Activated CD4-positive, alpha-beta memory T cell treated with anti-CD3 and anti-CD28 coated beads for 36 hours (primary cell): ENCODE measurements around the gene NBPF4. TPM values are rescaled to one million over a fixed set of nuclear protein-coding genes. Genes with fewer than 3 reads are reported as not detected.
"Not testable (repeated sequence)": the region's sequence is repeated elsewhere in the genome, so short reads cannot be mapped to it uniquely, and the experiment has no call there.

ENCODE experiments used
- CTCF ChIA-PET: fragments of 350-600 bp; sonication (Branson Sonifier 250); formaldehyde crosslinking; loops from one replicate; lab custom pipeline; 2021; ENCODE audit warnings: antibody characterized with exemption, inconsistent platforms; lab: Charles Lee
- POLR2A ChIA-PET: fragments of 350-600 bp; sonication (Branson Sonifier 250); formaldehyde crosslinking; loops from one replicate; lab custom pipeline; 2021; ENCODE audit warnings: antibody characterized with exemption; lab: Charles Lee
- DNase-seq: peaks from one replicate; pipeline ENCODE4 v3.0.0-alpha.2; 2020
- H3K27ac Mint-ChIP-seq: one replicate; pipeline ENCODE4 v1.8.0; 2021; ENCODE audit warnings: mixed read lengths
- H3K27me3 Mint-ChIP-seq: one replicate; pipeline ENCODE4 v1.8.0; 2021; ENCODE audit warnings: mixed read lengths
- H3K36me3 Mint-ChIP-seq: one replicate; pipeline ENCODE4 v1.8.0; 2021; ENCODE audit warnings: mixed read lengths
- H3K4me1 Mint-ChIP-seq: one replicate; pipeline ENCODE4 v1.8.0; 2021; ENCODE audit warnings: low read depth, mixed read lengths
- H3K4me3 Mint-ChIP-seq: one replicate; pipeline ENCODE4 v1.8.0; 2021; ENCODE audit warnings: mild to moderate bottlenecking, mixed read lengths
- H3K9me3 Mint-ChIP-seq: one replicate; pipeline ENCODE4 v1.8.0; 2021; ENCODE audit warnings: mixed read lengths
- intact Hi-C: fragments of 100-400 bp; cut with micrococcal nuclease; formaldehyde crosslinking; loops from one replicate; pipeline ENCODE4 v1.15.1; 2023
- total RNA-seq, 2 experiments: library from RNA; stranded (reverse); gene quantifications; one replicate each; pipeline ENCODE4 v1.2.3, GENCODE V29; 2021

The NBPF4 gene
- total RNA-seq, 2 experiments from 2014 or later = not detected

- CTCF ChIA-PET, H3K27ac Mint-ChIP-seq, POLR2A ChIA-PET, DNase-seq, intact Hi-C loops, H3K9me3 Mint-ChIP-seq, H3K4me3 Mint-ChIP-seq, H3K27me3 Mint-ChIP-seq, H3K36me3 Mint-ChIP-seq, H3K4me1 Mint-ChIP-seq: not testable (repeated sequence)
Measured at GRCh38 chr1:108227772-108228171, 16.1 kb downstream of the NBPF4 start.

- H3K27me3 Mint-ChIP-seq, H3K36me3 Mint-ChIP-seq, CTCF ChIA-PET, H3K4me1 Mint-ChIP-seq, DNase-seq, H3K27ac Mint-ChIP-seq, H3K4me3 Mint-ChIP-seq, H3K9me3 Mint-ChIP-seq, intact Hi-C loops, POLR2A ChIA-PET: not testable (repeated sequence)
Measured at GRCh38 chr1:108226855-108227254, 17.0 kb downstream of the NBPF4 start.

GRCh38 chr1:108223226-108223625 is 20.6 kb downstream of the NBPF4 start:
- H3K36me3 Mint-ChIP-seq, H3K4me3 Mint-ChIP-seq, POLR2A ChIA-PET, CTCF ChIA-PET, H3K27me3 Mint-ChIP-seq, DNase-seq, H3K9me3 Mint-ChIP-seq, intact Hi-C loops, H3K4me1 Mint-ChIP-seq, H3K27ac Mint-ChIP-seq: not testable (repeated sequence)

GRCh38 chr1:108217515-108218174 is 26.2 kb downstream of the NBPF4 start:
- CTCF ChIA-PET, H3K36me3 Mint-ChIP-seq, H3K27me3 Mint-ChIP-seq, intact Hi-C loops, H3K27ac Mint-ChIP-seq, H3K4me3 Mint-ChIP-seq, DNase-seq, POLR2A ChIA-PET, H3K4me1 Mint-ChIP-seq, H3K9me3 Mint-ChIP-seq: not testable (repeated sequence)

GRCh38 chr1:108217007-108217406 is 26.9 kb downstream of the NBPF4 start:
- POLR2A ChIA-PET, H3K9me3 Mint-ChIP-seq: not testable (repeated sequence)

GRCh38 chr1:108216028-108216890 is 27.6 kb downstream of the NBPF4 start:
- H3K27me3 Mint-ChIP-seq, H3K9me3 Mint-ChIP-seq, H3K4me1 Mint-ChIP-seq, intact Hi-C loops, POLR2A ChIA-PET, H3K36me3 Mint-ChIP-seq, CTCF ChIA-PET, H3K4me3 Mint-ChIP-seq, DNase-seq, H3K27ac Mint-ChIP-seq: not testable (repeated sequence)

More at GRCh38 chr1:108217007-108217406, 26.9 kb downstream of the NBPF4 start:
- H3K27me3 Mint-ChIP-seq, H3K36me3 Mint-ChIP-seq, DNase-seq, intact Hi-C loops, H3K27ac Mint-ChIP-seq, H3K4me3 Mint-ChIP-seq, CTCF ChIA-PET, H3K4me1 Mint-ChIP-seq: not testable (repeated sequence)

GRCh38 chr1:108214641-108215465 is 29.0 kb downstream of the NBPF4 start:
- H3K4me1 Mint-ChIP-seq, H3K27ac Mint-ChIP-seq, intact Hi-C loops, H3K9me3 Mint-ChIP-seq, H3K36me3 Mint-ChIP-seq, H3K4me3 Mint-ChIP-seq, DNase-seq, POLR2A ChIA-PET: not testable (repeated sequence)
- CTCF ChIA-PET = interaction anchor here (0.8 kb wide), 1 partner anchor 268 kb away, joined by 3 read pairs; no protein-coding TSS in a partner anchor
- H3K27me3 Mint-ChIP-seq = peaks cover 14% of the 10 kb centered on the region

GRCh38 chr1:108211014-108211413 is 32.9 kb downstream of the NBPF4 start:
- Mint-ChIP-seq H3K36me3 (no peaks in the 10 kb centered on the region), H3K4me3 (no peak overlapping the region), H3K4me1 (peaks cover 7% of the 10 kb centered on the region), H3K9me3 (no peaks in the 10 kb centered on the region), H3K27me3 (peaks cover 18% of the 10 kb centered on the region), H3K27ac (no peak overlapping the region)
- ChIA-PET CTCF (interaction anchor here (1.0 to 2.4 kb wide), 3 partner anchors 10 to 349 kb away, joined by 3 to 11 read pairs (median 4); partner anchors contain the start of genes EEIG2 and SLC25A24), POLR2A (no interaction called here)
- intact Hi-C loops = no loop called here
- no peak for DNase-seq

GRCh38 chr1:108209456-108210108 is 34.3 kb downstream of the NBPF4 start:
- H3K27ac Mint-ChIP-seq = no peak overlapping the region
- no peaks in the 10 kb centered on the region for H3K9me3 Mint-ChIP-seq
- no peaks in the 10 kb centered on the region for H3K36me3 Mint-ChIP-seq
- H3K27me3 Mint-ChIP-seq = peaks cover 15% of the 10 kb centered on the region
- ChIA-PET CTCF (interaction anchor here (0.7 to 2.4 kb wide), 2 partner anchors 9 to 11 kb away, joined by 3 to 11 read pairs; partner anchors contain the start of gene SLC25A24), POLR2A (no interaction called here)
- intact Hi-C loops = no loop called here
- peaks cover 7% of the 10 kb centered on the region for H3K4me1 Mint-ChIP-seq
- peak; percentile 33 for DNase-seq
- H3K4me3 Mint-ChIP-seq = no peak overlapping the region

- no peaks in the 10 kb centered on the region for H3K36me3 Mint-ChIP-seq
- peaks cover 4% of the 10 kb centered on the region for H3K9me3 Mint-ChIP-seq
- H3K27me3 Mint-ChIP-seq = peaks cover 15% of the 10 kb centered on the region
- DNase-seq = no peak
- ChIA-PET CTCF (interaction anchor here (2.4 kb wide), 1 partner anchor 8 kb away, joined by 11 read pairs; the partner anchor contains the start of gene SLC25A24), POLR2A (no interaction called here)
- no peak overlapping the region for H3K4me3 Mint-ChIP-seq
- intact Hi-C loops = no loop called here
- H3K4me1 Mint-ChIP-seq = peaks cover 7% of the 10 kb centered on the region
- no peak overlapping the region for H3K27ac Mint-ChIP-seq
Measured at GRCh38 chr1:108208724-108209446, 35.0 kb downstream of the NBPF4 start.

GRCh38 chr1:108203582-108203981 is 40.3 kb downstream of the NBPF4 start:
- H3K9me3 Mint-ChIP-seq, DNase-seq, H3K36me3 Mint-ChIP-seq, H3K27me3 Mint-ChIP-seq, H3K27ac Mint-ChIP-seq, CTCF ChIA-PET, POLR2A ChIA-PET, H3K4me3 Mint-ChIP-seq: not testable (repeated sequence)
- intact Hi-C loops = loop anchor here (5.0 kb wide), 4 partner anchors 299 to 439 kb away; partner anchors contain the start of gene EEIG2
- H3K4me1 Mint-ChIP-seq = peaks cover 17% of the 10 kb centered on the region
